ENCODE results near the gene ROR2. TPM values are rescaled to one million over a fixed set of nuclear protein-coding genes. Genes with fewer than 3 reads are reported as not detected.

Gene ROR2
- total and polyA plus RNA-seq, 2 donors (not counting 3 experiments of a cell fraction or from before 2014, with no cell fraction given), result not detected

DNA sequence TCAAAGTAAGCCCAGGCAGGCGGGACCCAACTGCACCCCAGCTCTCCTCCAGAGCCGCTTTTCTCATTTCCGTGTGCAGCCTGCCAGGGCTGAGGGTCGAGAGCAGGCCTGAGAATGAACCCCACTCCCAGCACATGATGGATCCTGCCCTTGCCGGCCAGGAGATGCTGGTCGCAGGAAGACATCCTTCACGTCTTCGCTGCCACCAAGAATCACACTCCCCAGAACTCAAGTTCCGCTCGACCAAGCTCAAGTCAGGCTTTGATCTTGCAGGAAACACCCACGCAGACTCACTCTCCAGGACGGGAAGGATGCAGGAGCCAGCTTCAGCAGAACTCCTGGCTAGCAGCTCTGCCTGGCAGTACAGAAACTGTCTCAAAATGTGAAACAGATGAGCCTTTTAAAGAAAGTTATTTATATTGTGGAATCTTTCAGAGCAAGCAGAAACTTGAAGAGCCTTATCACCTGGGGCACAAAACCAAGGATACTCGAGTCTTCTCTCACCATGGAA is 102.4 kb downstream of the ROR2 start:
- no peaks in the 10 kb centered on the region for H3K9me3 ChIP-seq (replicated peaks; ENCODE audit: control insufficient read depth, insufficient read depth, low read length)
- FAIRE-seq (no peak), DNase-seq (ENCODE audit: low read depth, low spot score) (no peak)
- intact Hi-C loops (cut with micrococcal nuclease), result no loop called here
- no peaks in the 10 kb centered on the region for H3K4me1 ChIP-seq (ENCODE audit: control insufficient read depth, extremely low read depth, insufficient read depth, low read length)
- dilution Hi-C loops (cut with MboI; ENCODE audit: extremely low pct_ligation_motif_present, low sequenced_read_pairs), result no loop called here
- no peak overlapping the region for H3K9ac ChIP-seq (replicated peaks; ENCODE audit: extremely low read depth, insufficient read depth, low read length)
- no peak overlapping the region for H2AFZ ChIP-seq (ENCODE audit: low read depth, low read length)
- ChIA-PET POLR2A (no interaction called here), CTCF (no interaction called here)
- H3K27ac ChIP-seq (ENCODE audit: insufficient read depth, low read depth, low read length), result no peak overlapping the region
- H3K36me3 ChIP-seq (ENCODE audit: control insufficient read depth in 2 of 2, extremely low read depth in 1 of 2, insufficient read depth in 2 of 2, low read length in 2 of 2), result no peaks in the 10 kb centered on the region
- H3K9me1 ChIP-seq (replicated peaks; ENCODE audit: control insufficient read depth, extremely low read depth, insufficient read depth, low read length), result no peaks in the 10 kb centered on the region
- no peaks in the 10 kb centered on the region for H3K27me3 ChIP-seq (ENCODE audit: control insufficient read depth in 2 of 2, insufficient read depth in 2 of 2, low read length in 2 of 2)
- H3K79me2 ChIP-seq (ENCODE audit: control insufficient read depth, insufficient read depth, low read length), result no peaks in the 10 kb centered on the region
- H3K4me2 ChIP-seq (ENCODE audit: insufficient read depth, low read length), result no peak overlapping the region
- no TSS peak for BruUV-seq (replicated peaks)
- TF ChIP-seq FOS (IDR thresholded peaks at IDR 0.05; ENCODE audit: borderline replicate concordance, insufficient read depth, low read length), result no peak
- TF ChIP-seq, protein P1, sequence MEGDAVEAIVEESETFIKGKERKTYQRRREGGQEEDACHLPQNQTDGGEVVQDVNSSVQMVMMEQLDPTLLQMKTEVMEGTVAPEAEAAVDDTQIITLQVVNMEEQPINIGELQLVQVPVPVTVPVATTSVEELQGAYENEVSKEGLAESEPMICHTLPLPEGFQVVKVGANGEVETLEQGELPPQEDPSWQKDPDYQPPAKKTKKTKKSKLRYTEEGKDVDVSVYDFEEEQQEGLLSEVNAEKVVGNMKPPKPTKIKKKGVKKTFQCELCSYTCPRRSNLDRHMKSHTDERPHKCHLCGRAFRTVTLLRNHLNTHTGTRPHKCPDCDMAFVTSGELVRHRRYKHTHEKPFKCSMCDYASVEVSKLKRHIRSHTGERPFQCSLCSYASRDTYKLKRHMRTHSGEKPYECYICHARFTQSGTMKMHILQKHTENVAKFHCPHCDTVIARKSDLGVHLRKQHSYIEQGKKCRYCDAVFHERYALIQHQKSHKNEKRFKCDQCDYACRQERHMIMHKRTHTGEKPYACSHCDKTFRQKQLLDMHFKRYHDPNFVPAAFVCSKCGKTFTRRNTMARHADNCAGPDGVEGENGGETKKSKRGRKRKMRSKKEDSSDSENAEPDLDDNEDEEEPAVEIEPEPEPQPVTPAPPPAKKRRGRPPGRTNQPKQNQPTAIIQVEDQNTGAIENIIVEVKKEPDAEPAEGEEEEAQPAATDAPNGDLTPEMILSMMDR (IDR thresholded peaks at IDR 0.05; ENCODE audit: extremely low read depth in 1 of 2, insufficient read depth in 1 of 2, low read depth in 1 of 2, low read length in 2 of 2), result no peak
- TF ChIP-seq, protein P2, sequence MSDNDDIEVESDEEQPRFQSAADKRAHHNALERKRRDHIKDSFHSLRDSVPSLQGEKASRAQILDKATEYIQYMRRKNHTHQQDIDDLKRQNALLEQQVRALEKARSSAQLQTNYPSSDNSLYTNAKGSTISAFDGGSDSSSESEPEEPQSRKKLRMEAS (IDR thresholded peaks at IDR 0.05; ENCODE audit: insufficient read depth, insufficient read length), result no peak
- no peak for TF ChIP-seq POLR2AphosphoS5 (IDR thresholded peaks at IDR 0.05; ENCODE audit: insufficient read depth, low read depth, low read length)
- no peak for TF ChIP-seq JUN (IDR thresholded peaks at IDR 0.05; ENCODE audit: borderline replicate concordance, insufficient read depth, insufficient read length, low read depth)
- TF ChIP-seq MYC (IDR thresholded peaks at IDR 0.05; ENCODE audit: low read depth, low read length), result no peak
- no peaks in the 10 kb centered on the region for H4K20me1 ChIP-seq (replicated peaks; ENCODE audit: control insufficient read depth, extremely low read depth, insufficient read depth, low read length)
- no peak overlapping the region for H3K4me3 ChIP-seq (replicated peaks in 1 of 3; ENCODE audit: insufficient read depth in 1 of 3, low read depth in 1 of 3, low read length in 3 of 3)

Data from endothelial cell of umbilical vein (primary cell).